Hepatocyte (in vitro differentiated cells): ENCODE measurements around the gene OXSM. TPM values are rescaled to one million over a fixed set of nuclear protein-coding genes. Genes with fewer than 3 reads are reported as not detected.

ENCODE experiments used
- DNase-seq: peaks from one replicate; pipeline ENCODE4 v3.0.0-alpha.2; 2016; ENCODE audit warnings: low spot score
- H2AFZ ChIP-seq: fragments of 200-600 bp; sonication (generic); 2 replicates; pipeline ENCODE4 v1.6.0; 2016; ENCODE audit warnings: antibody characterized with exemption, mild to moderate bottlenecking
- H3K27ac ChIP-seq: fragments of 200-600 bp; sonication (generic); 2 replicates; pipeline ENCODE4 v1.5.1; 2016; ENCODE audit warnings: mild to moderate bottlenecking
- H3K27me3 ChIP-seq: fragments of 200-600 bp; sonication (generic); 2 replicates; pipeline ENCODE4 v1.6.1; 2016
- H3K36me3 ChIP-seq: fragments of 200-600 bp; sonication (generic); replicated peaks from 2 replicates; pipeline ENCODE4 v1.5.1; 2016; ENCODE audit warnings: low read depth; ENCODE audit not compliant: insufficient read depth
- H3K4me1 ChIP-seq: fragments of 200-600 bp; sonication (generic); 2 replicates; pipeline ENCODE4 v1.5.1; 2016; ENCODE audit warnings: mild to moderate bottlenecking, moderate library complexity; ENCODE audit not compliant: insufficient read depth
- H3K4me2 ChIP-seq: fragments of 200-600 bp; sonication (generic); 2 replicates; pipeline ENCODE4 v1.6.0; 2016
- H3K4me3 ChIP-seq: fragments of 200-600 bp; sonication (generic); 2 replicates; pipeline ENCODE4 v1.5.1; 2016; ENCODE audit warnings: mild to moderate bottlenecking
- H3K79me2 ChIP-seq: fragments of 200-600 bp; sonication (generic); 2 replicates; pipeline ENCODE4 v1.6.0; 2017; ENCODE audit warnings: mild to moderate bottlenecking
- H3K9me2 ChIP-seq: fragments of 200-600 bp; sonication (generic); replicated peaks from 2 replicates; pipeline ENCODE4 v1.6.0; 2017; ENCODE audit warnings: mild to moderate bottlenecking; ENCODE audit not compliant: insufficient read depth
- H3K9me3 ChIP-seq: fragments of 200-600 bp; sonication (generic); 2 replicates; pipeline ENCODE4 v1.5.1; 2016; ENCODE audit warnings: low read depth, mild to moderate bottlenecking
- H4K20me1 ChIP-seq: fragments of 200-600 bp; sonication (generic); 2 replicates; pipeline ENCODE4 v1.6.0; 2016; ENCODE audit warnings: mild to moderate bottlenecking; ENCODE audit not compliant: insufficient read depth, poor library complexity, severe bottlenecking
- EZH2 ChIP-seq: fragments of 200-600 bp; sonication (generic); IDR thresholded peaks from 2 replicates; pipeline ENCODE4 v1.6.1; 2016; ENCODE audit warnings: antibody characterized with exemption, mild to moderate bottlenecking, borderline replicate concordance
- EZH2phosphoT487 ChIP-seq: fragments of 200-600 bp; sonication (generic); IDR thresholded peaks from one replicate; pipeline ENCODE4 v1.6.1; 2018; ENCODE audit warnings: antibody characterized with exemption, mild to moderate bottlenecking, low read depth, moderate library complexity; ENCODE audit not compliant: unreplicated experiment, severe bottlenecking
- WGBS: methylation state at CpG from one replicate; pipeline ENCODE4 v1.1.6; 2016; ENCODE audit warnings: low lambda C conversion rate; ENCODE audit errors: missing lambda C conversion rate; 5-methylcytosine and 5-hydroxymethylcytosine counted together
- polyA plus RNA-seq: library from polyadenylated mRNA; unstranded; fragments of >200 nt; fragmentation: Nextera tagmentation; extraction: Ambion mirVana; gene quantifications from 2 replicates; pipeline ENCODE4 v1.2.1, GENCODE V29; 2016
- total RNA-seq: library from RNA; depleted of rRNA; stranded (reverse); fragments of >200 nt; gene quantifications from 2 replicates; pipeline ENCODE4 v1.2.3, GENCODE V29; 2014
- TF ChIP-seq, protein P1 (sequence below): fragments of 200-600 bp; sonication (generic); IDR thresholded peaks from 2 replicates; pipeline ENCODE4 v1.5.1; 2016; ENCODE audit warnings: antibody characterized with exemption, mild to moderate bottlenecking; ENCODE audit not compliant: poor library complexity

The OXSM gene
- total and polyA plus RNA-seq, 2 experiments from 2014 or later: 6.5 to 8.8 TPM

GRCh38 chr3:25785826-25786225 lies 4.1 kb upstream of the OXSM start:
- no peaks in the 10 kb centered on the region for H4K20me1 ChIP-seq
- H3K4me2 ChIP-seq: no peak overlapping the region
- no peaks in the 10 kb centered on the region for H3K36me3 ChIP-seq
- H3K4me1 ChIP-seq: peaks cover 23% of the 10 kb centered on the region
- H2AFZ ChIP-seq: no peak overlapping the region
- no peak overlapping the region for H3K27ac ChIP-seq
- no peaks in the 10 kb centered on the region for H3K9me2 ChIP-seq
- H3K79me2 ChIP-seq: peaks cover 18% of the 10 kb centered on the region
- no peaks in the 10 kb centered on the region for H3K27me3 ChIP-seq
- no peak for TF ChIP-seq EZH2phosphoT487
- TF ChIP-seq, protein P1, sequence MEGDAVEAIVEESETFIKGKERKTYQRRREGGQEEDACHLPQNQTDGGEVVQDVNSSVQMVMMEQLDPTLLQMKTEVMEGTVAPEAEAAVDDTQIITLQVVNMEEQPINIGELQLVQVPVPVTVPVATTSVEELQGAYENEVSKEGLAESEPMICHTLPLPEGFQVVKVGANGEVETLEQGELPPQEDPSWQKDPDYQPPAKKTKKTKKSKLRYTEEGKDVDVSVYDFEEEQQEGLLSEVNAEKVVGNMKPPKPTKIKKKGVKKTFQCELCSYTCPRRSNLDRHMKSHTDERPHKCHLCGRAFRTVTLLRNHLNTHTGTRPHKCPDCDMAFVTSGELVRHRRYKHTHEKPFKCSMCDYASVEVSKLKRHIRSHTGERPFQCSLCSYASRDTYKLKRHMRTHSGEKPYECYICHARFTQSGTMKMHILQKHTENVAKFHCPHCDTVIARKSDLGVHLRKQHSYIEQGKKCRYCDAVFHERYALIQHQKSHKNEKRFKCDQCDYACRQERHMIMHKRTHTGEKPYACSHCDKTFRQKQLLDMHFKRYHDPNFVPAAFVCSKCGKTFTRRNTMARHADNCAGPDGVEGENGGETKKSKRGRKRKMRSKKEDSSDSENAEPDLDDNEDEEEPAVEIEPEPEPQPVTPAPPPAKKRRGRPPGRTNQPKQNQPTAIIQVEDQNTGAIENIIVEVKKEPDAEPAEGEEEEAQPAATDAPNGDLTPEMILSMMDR: no peak
- TF ChIP-seq EZH2: no peak
- H3K9me3 ChIP-seq: no peaks in the 10 kb centered on the region
- DNase-seq: no peak
- WGBS: 85% methylated on average over 3 of the region's 3 CpGs
- no peak overlapping the region for H3K4me3 ChIP-seq

DNA sequence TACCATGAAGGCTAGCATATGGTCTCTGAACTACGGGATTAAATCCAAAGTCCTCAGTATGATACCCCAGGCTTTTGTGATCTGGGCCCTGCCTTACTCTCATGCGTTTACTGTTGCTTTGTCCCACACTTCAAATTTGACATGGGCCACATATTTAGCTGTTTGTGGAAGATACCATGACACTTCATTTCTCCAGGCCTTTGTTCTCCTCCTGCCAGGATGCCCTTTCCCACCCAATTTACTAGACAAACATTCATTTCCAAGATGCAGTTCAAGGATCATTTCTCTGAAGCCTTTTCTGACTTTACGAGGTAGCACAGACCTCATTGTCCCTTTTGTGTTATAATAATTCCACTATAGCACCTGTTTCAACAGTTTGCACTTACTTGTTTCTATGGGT lies 2.2 kb upstream of the OXSM start:
- Histone ChIP-seq H3K4me1 (peaks cover 6% of the 10 kb centered on the region), H3K27me3 (no peaks in the 10 kb centered on the region), H2AFZ (no peak overlapping the region), H3K36me3 (no peaks in the 10 kb centered on the region), H3K4me3 (no peak overlapping the region), H4K20me1 (no peaks in the 10 kb centered on the region), H3K4me2 (no peak overlapping the region), H3K9me2 (no peaks in the 10 kb centered on the region), H3K79me2 (no peaks in the 10 kb centered on the region), H3K9me3 (no peaks in the 10 kb centered on the region), H3K27ac (no peak overlapping the region)
- TF ChIP-seq EZH2phosphoT487 (no peak), EZH2 (no peak)
- TF ChIP-seq, protein P1: no peak
- 87% methylated on average over 3 of the region's 3 CpGs for WGBS
- no peak for DNase-seq

DNA sequence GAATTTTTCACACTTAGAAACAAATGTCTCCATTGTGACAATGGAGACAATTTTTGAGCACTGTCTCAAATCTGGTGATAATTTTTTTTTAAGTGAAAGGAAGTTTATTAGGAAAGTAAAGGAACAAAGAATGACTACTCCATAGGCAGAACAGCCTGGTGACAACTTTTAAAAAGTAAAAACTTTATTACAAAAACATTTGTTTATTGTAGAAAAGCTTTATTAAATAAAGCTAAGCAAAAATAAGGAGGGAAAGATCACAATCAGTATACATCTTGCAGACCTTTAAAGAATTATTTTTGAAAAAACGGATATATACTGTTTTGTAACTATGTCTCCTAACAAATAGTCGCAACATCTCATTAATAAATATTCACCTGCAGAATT lies 688 bp upstream of the OXSM start:
- 62% methylated on average over 2 of the region's 2 CpGs for WGBS
- H3K4me1 ChIP-seq: peaks cover 6% of the 10 kb centered on the region
- H3K4me2 ChIP-seq: peak overlapping the region; percentile 71
- peak overlapping the region; percentile 19 for H3K4me3 ChIP-seq
- H2AFZ ChIP-seq: peak overlapping the region; percentile 73
- H3K27ac ChIP-seq: no peak overlapping the region
- no peaks in the 10 kb centered on the region for H3K27me3 ChIP-seq
- no peaks in the 10 kb centered on the region for H3K79me2 ChIP-seq
- TF ChIP-seq EZH2phosphoT487 (no peak), EZH2 (no peak)
- TF ChIP-seq, protein P1: no peak
- DNase-seq: no peak
- no peaks in the 10 kb centered on the region for H3K36me3 ChIP-seq
- H3K9me2 ChIP-seq: no peaks in the 10 kb centered on the region
- no peaks in the 10 kb centered on the region for H4K20me1 ChIP-seq
- H3K9me3 ChIP-seq: no peaks in the 10 kb centered on the region

GRCh38 chr3:25801786-25802185 lies 11.9 kb downstream of the OXSM start:
- H3K27me3 ChIP-seq: no peaks in the 10 kb centered on the region
- WGBS: 87% methylated on average over 3 of the region's 3 CpGs
- no peak overlapping the region for H3K4me3 ChIP-seq
- no peaks in the 10 kb centered on the region for H3K9me3 ChIP-seq
- no peaks in the 10 kb centered on the region for H4K20me1 ChIP-seq
- no peaks in the 10 kb centered on the region for H3K79me2 ChIP-seq
- no peaks in the 10 kb centered on the region for H3K9me2 ChIP-seq
- TF ChIP-seq EZH2: no peak
- H2AFZ ChIP-seq: no peak overlapping the region
- no peak overlapping the region for H3K27ac ChIP-seq
- H3K36me3 ChIP-seq: no peaks in the 10 kb centered on the region
- no peak overlapping the region for H3K4me2 ChIP-seq
- DNase-seq: no peak
- H3K4me1 ChIP-seq: no peaks in the 10 kb centered on the region
